ENCODE measurements around the gene CKB.
"Not testable (repeated sequence)": the region's sequence is repeated elsewhere in the genome, so short reads cannot be mapped to it uniquely, and the experiment has no call there.

CKB gene

GRCh38 chr14:103528146-103528586 lies 5.5 kb upstream of the CKB start:
- no peaks in the 10 kb centered on the region for H3K9me3 ChIP-seq (ENCODE audit: control insufficient read depth in 1 of 2, low read length in 2 of 2)
- no peaks in the 10 kb centered on the region for H3K36me3 ChIP-seq (ENCODE audit: control insufficient read depth in 1 of 2, insufficient read depth in 2 of 2, low read length in 2 of 2)
- H3K27ac ChIP-seq (ENCODE audit: low read length) = peak overlapping the region; percentile 74
- H3K27me3 ChIP-seq (ENCODE audit: low read depth, low read length) = no peaks in the 10 kb centered on the region
- peak overlapping the region; percentile 60 to 98 for H3K4me3 ChIP-seq (ENCODE audit: low read depth in 1 of 2, low read length in 2 of 2)
- peaks cover 11 to 55% of the 10 kb centered on the region in 2 donors for H3K4me1 ChIP-seq (ENCODE audit: control insufficient read depth in 1 of 2, insufficient read depth in 2 of 2, low read length in 2 of 2)

- Histone ChIP-seq H3K4me1 (ENCODE audit: control insufficient read depth in 1 of 2, insufficient read depth in 2 of 2, low read length in 2 of 2) (peaks cover 11 to 54% of the 10 kb centered on the region in 2 donors), H3K36me3 (ENCODE audit: control insufficient read depth in 1 of 2, insufficient read depth in 2 of 2, low read length in 2 of 2) (no peaks in the 10 kb centered on the region), H3K27ac (ENCODE audit: low read length) (no peak overlapping the region), H3K9me3 (ENCODE audit: control insufficient read depth in 1 of 2, low read length in 2 of 2) (no peaks in the 10 kb centered on the region), H3K27me3 (ENCODE audit: low read depth, low read length) (no peaks in the 10 kb centered on the region), H3K4me3 (ENCODE audit: low read depth in 1 of 2, low read length in 2 of 2) (no peak overlapping the region)
Observed at GRCh38 chr14:103527408-103528145, 4.9 kb upstream of the CKB start.

GRCh38 chr14:103526914-103527248 lies 4.3 kb upstream of the CKB start:
- Histone ChIP-seq H3K27ac (ENCODE audit: low read length) (no peak overlapping the region), H3K36me3 (ENCODE audit: control insufficient read depth in 1 of 2, insufficient read depth in 2 of 2, low read length in 2 of 2) (no peaks in the 10 kb centered on the region), H3K4me1 (ENCODE audit: control insufficient read depth in 1 of 2, insufficient read depth in 2 of 2, low read length in 2 of 2) (peaks cover 11 to 52% of the 10 kb centered on the region in 2 donors), H3K9me3 (ENCODE audit: control insufficient read depth in 1 of 2, low read length in 2 of 2) (no peaks in the 10 kb centered on the region), H3K4me3 (ENCODE audit: low read depth in 1 of 2, low read length in 2 of 2) (no peak overlapping the region), H3K27me3 (ENCODE audit: low read depth, low read length) (no peaks in the 10 kb centered on the region)

DNA sequence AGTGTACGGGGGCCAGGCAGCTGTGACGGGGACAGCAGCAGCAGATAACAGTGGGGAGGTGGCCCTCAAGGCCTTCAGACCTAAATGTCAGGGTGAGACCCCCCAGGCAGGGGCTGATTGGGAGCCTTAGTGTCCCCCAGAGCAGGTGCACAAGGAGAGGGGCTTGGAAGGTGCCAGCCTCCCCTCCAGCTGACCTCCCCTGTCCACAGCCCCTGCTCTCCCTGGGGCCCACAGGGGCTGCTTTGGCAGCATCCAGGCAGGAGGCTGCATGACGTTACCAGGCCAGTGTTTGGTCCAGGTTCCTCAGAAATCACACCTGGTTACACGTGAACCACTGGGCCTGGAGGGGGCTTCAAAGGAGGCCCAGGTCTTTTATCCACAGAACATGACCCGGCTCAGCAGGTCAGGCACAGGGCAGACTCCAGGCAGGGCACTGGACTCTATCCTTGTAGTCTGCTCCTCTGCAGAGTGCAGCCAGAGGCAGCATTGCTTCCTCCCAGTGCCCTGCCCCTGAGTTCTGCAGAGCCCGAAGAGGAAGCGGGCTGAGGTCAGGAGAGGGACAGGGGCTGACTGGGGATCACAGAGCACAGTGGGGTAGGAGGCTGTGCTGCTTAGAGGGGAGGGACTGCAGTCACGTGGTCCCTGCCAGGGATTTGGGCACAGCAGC lies 3.8 kb upstream of the CKB start:
- Histone ChIP-seq H3K9me3 (ENCODE audit: control insufficient read depth in 1 of 2, low read length in 2 of 2) (no peaks in the 10 kb centered on the region), H3K4me1 (ENCODE audit: control insufficient read depth in 1 of 2, insufficient read depth in 2 of 2, low read length in 2 of 2) (peaks cover 11 to 47% of the 10 kb centered on the region in 2 donors), H3K4me3 (ENCODE audit: low read depth in 1 of 2, low read length in 2 of 2) (no peak overlapping the region), H3K27ac (ENCODE audit: low read length) (no peak overlapping the region), H3K27me3 (ENCODE audit: low read depth, low read length) (no peaks in the 10 kb centered on the region), H3K36me3 (ENCODE audit: control insufficient read depth in 1 of 2, insufficient read depth in 2 of 2, low read length in 2 of 2) (no peaks in the 10 kb centered on the region)

GRCh38 chr14:103525430-103526246 lies 3.0 kb upstream of the CKB start:
- H3K27ac ChIP-seq (ENCODE audit: low read length); H3K36me3 ChIP-seq (ENCODE audit: control insufficient read depth in 1 of 2, insufficient read depth in 2 of 2, low read length in 2 of 2); H3K9me3 ChIP-seq (ENCODE audit: control insufficient read depth in 1 of 2, low read length in 2 of 2); H3K27me3 ChIP-seq (ENCODE audit: low read depth, low read length); H3K4me3 ChIP-seq (ENCODE audit: low read depth in 1 of 2, low read length in 2 of 2): not testable (repeated sequence)
- peaks cover 11 to 42% of the 10 kb centered on the region in 2 donors for H3K4me1 ChIP-seq (ENCODE audit: control insufficient read depth in 1 of 2, insufficient read depth in 2 of 2, low read length in 2 of 2)

- H3K9me3 ChIP-seq (ENCODE audit: control insufficient read depth in 1 of 2, low read length in 2 of 2) = no peaks in the 10 kb centered on the region
- no peaks in the 10 kb centered on the region for H3K27me3 ChIP-seq (ENCODE audit: low read depth, low read length)
- H3K4me1 ChIP-seq (ENCODE audit: control insufficient read depth in 1 of 2, insufficient read depth in 2 of 2, low read length in 2 of 2) = peaks cover 4 to 42% of the 10 kb centered on the region in 2 donors
- H3K36me3 ChIP-seq (ENCODE audit: control insufficient read depth in 1 of 2, insufficient read depth in 2 of 2, low read length in 2 of 2) = peaks cover 0 to 4% of the 10 kb centered on the region in 2 donors
- H3K4me3 ChIP-seq (ENCODE audit: low read depth in 1 of 2, low read length in 2 of 2) = no peak overlapping the region
- no peak overlapping the region for H3K27ac ChIP-seq (ENCODE audit: low read length)
Observed at GRCh38 chr14:103524002-103524935, 1.6 kb upstream of the CKB start.

GRCh38 chr14:103523575-103523954 lies 935 bp upstream of the CKB start:
- H3K4me1 ChIP-seq (ENCODE audit: control insufficient read depth in 1 of 2, insufficient read depth in 2 of 2, low read length in 2 of 2) = peaks cover 4 to 46% of the 10 kb centered on the region in 2 donors
- H3K36me3 ChIP-seq (ENCODE audit: control insufficient read depth in 1 of 2, insufficient read depth in 2 of 2, low read length in 2 of 2) = peaks cover 0 to 4% of the 10 kb centered on the region in 2 donors
- H3K4me3 ChIP-seq (ENCODE audit: low read depth in 1 of 2, low read length in 2 of 2) = peak overlapping the region in 1 of 2 donors; percentile 65
- no peak overlapping the region for H3K27ac ChIP-seq (ENCODE audit: low read length)
- no peaks in the 10 kb centered on the region for H3K27me3 ChIP-seq (ENCODE audit: low read depth, low read length)
- no peaks in the 10 kb centered on the region for H3K9me3 ChIP-seq (ENCODE audit: control insufficient read depth in 1 of 2, low read length in 2 of 2)

DNA sequence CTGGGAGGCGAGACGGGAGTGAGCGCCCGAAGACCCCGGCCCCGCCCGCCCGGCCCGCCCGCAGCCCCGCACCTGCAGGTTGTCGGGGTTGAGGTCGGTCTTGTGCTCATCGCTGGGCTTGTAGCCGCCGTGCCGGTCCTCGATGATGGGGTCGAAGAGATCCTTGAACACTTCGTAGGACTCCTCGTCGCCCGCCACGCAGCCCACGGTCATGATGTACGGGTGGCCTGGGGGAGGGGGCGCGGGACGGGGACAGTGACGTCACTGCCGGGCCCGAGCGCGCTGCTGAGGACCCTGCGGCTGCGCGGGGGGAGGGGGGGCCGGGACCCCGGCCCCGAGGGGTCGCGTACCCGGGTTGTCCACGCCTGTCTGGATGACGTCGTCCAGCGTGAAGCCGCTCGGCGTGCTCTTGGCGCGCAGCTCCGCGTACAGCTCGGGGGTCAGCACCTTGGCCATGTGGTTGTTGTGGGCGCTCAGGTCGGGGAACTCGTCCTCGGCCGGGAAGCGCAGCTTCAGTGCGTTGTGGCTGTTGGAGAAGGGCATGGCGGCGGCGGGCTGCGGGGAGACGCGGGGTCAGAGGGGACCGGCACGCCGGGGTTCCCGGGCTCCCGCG lies 573 bp downstream of the CKB start:
- H3K27me3 ChIP-seq (ENCODE audit: low read depth, low read length) = no peaks in the 10 kb centered on the region
- H3K4me1 ChIP-seq (ENCODE audit: control insufficient read depth in 1 of 2, insufficient read depth in 2 of 2, low read length in 2 of 2) = peaks cover 6 to 50% of the 10 kb centered on the region in 2 donors
- peak overlapping the region; percentile 46 to 82 for H3K4me3 ChIP-seq (ENCODE audit: low read depth in 1 of 2, low read length in 2 of 2)
- H3K9me3 ChIP-seq (ENCODE audit: control insufficient read depth in 1 of 2, low read length in 2 of 2) = no peaks in the 10 kb centered on the region
- peaks cover 0 to 4% of the 10 kb centered on the region in 2 donors for H3K36me3 ChIP-seq (ENCODE audit: control insufficient read depth in 1 of 2, insufficient read depth in 2 of 2, low read length in 2 of 2)
- no peak overlapping the region for H3K27ac ChIP-seq (ENCODE audit: low read length)

- H3K4me1 ChIP-seq (ENCODE audit: control insufficient read depth in 1 of 2, insufficient read depth in 2 of 2, low read length in 2 of 2) = peaks cover 6 to 52% of the 10 kb centered on the region in 2 donors
- H3K4me3 ChIP-seq (ENCODE audit: low read depth in 1 of 2, low read length in 2 of 2) = peak overlapping the region in 1 of 2 donors; percentile 82
- no peaks in the 10 kb centered on the region for H3K9me3 ChIP-seq (ENCODE audit: control insufficient read depth in 1 of 2, low read length in 2 of 2)
- peaks cover 0 to 4% of the 10 kb centered on the region in 2 donors for H3K36me3 ChIP-seq (ENCODE audit: control insufficient read depth in 1 of 2, insufficient read depth in 2 of 2, low read length in 2 of 2)
- H3K27ac ChIP-seq (ENCODE audit: low read length) = no peak overlapping the region
- no peaks in the 10 kb centered on the region for H3K27me3 ChIP-seq (ENCODE audit: low read depth, low read length)
Observed at GRCh38 chr14:103521438-103521950, 1.1 kb downstream of the CKB start.
